Astrocyte (in vitro differentiated cells and primary cell): ENCODE measurements around the gene MED13L. TPM values are rescaled to one million over a fixed set of nuclear protein-coding genes. Genes with fewer than 3 reads are reported as not detected.

Source experiments
- DNase-seq: peaks from one replicate; pipeline ENCODE4 v3.0.0-alpha.2; 2010; ENCODE audit warnings: low read depth
- FAIRE-seq: peaks from 2 replicates; lab custom pipeline; 2011; peaks lifted over from hg19 to GRCh38; lab: Jason Lieb, UNC
- H2AFZ ChIP-seq: 2 replicates; pipeline ENCODE4 v1.6.0; 2012; ENCODE audit warnings: low read depth, low read length, inconsistent platforms
- H3K27ac ChIP-seq: 2 replicates; pipeline ENCODE4 v1.5.1; 2011; ENCODE audit warnings: low read depth, low read length, inconsistent platforms
- H3K27me3 ChIP-seq: 2 replicates; pipeline ENCODE4 v1.6.0; 2011; ENCODE audit warnings: low read length, inconsistent platforms; ENCODE audit not compliant: insufficient read depth
- H3K36me3 ChIP-seq: 2 replicates; pipeline ENCODE4 v1.5.1; 2011; ENCODE audit warnings: low read length, inconsistent platforms; ENCODE audit not compliant: insufficient read depth
- H3K4me1 ChIP-seq: 2 replicates; pipeline ENCODE4 v1.5.1; 2011; ENCODE audit warnings: low read length, inconsistent platforms; ENCODE audit not compliant: insufficient read depth
- H3K4me2 ChIP-seq: 2 replicates; pipeline ENCODE4 v1.6.0; 2012; ENCODE audit warnings: low read length, inconsistent platforms
- H3K4me3 ChIP-seq: 2 replicates; pipeline ENCODE4 v1.5.1; 2011; ENCODE audit warnings: low read depth, mild to moderate bottlenecking, low read length, inconsistent platforms; ENCODE audit not compliant: insufficient read depth
- H3K79me2 ChIP-seq: 2 replicates; pipeline ENCODE4 v1.6.0; 2012; ENCODE audit warnings: mild to moderate bottlenecking, low read length, inconsistent platforms; ENCODE audit not compliant: insufficient read depth
- H3K9ac ChIP-seq: 2 replicates; pipeline ENCODE4 v1.6.0; 2012; ENCODE audit warnings: mild to moderate bottlenecking, low read length, inconsistent platforms
- H3K9me3 ChIP-seq: 2 replicates; pipeline ENCODE4 v1.5.1; 2012; ENCODE audit warnings: low read depth, mild to moderate bottlenecking, low read length, inconsistent platforms; ENCODE audit not compliant: insufficient read depth
- H4K20me1 ChIP-seq: 2 replicates; pipeline ENCODE4 v1.6.0; 2012; ENCODE audit warnings: low read length, inconsistent platforms; ENCODE audit not compliant: insufficient read depth
- H3K27ac Mint-ChIP-seq: one replicate; pipeline ENCODE4 v1.8.0; 2021; ENCODE audit warnings: mild to moderate bottlenecking, mixed read lengths; ENCODE audit not compliant: unreplicated experiment
- H3K27me3 Mint-ChIP-seq: one replicate; pipeline ENCODE4 v1.8.0; 2021; ENCODE audit warnings: low read depth, mixed read lengths; ENCODE audit not compliant: unreplicated experiment
- H3K36me3 Mint-ChIP-seq: one replicate; pipeline ENCODE4 v1.8.0; 2021; ENCODE audit warnings: low read depth, mixed read lengths; ENCODE audit not compliant: unreplicated experiment
- H3K4me1 Mint-ChIP-seq: one replicate; pipeline ENCODE4 v1.8.0; 2021; ENCODE audit warnings: low read depth, mixed read lengths; ENCODE audit not compliant: unreplicated experiment
- H3K4me3 Mint-ChIP-seq: one replicate; pipeline ENCODE4 v1.8.0; 2021; ENCODE audit warnings: mild to moderate bottlenecking, moderate library complexity, mixed read lengths; ENCODE audit not compliant: unreplicated experiment
- H3K9me3 Mint-ChIP-seq: one replicate; pipeline ENCODE4 v1.8.0; 2021; ENCODE audit warnings: mild to moderate bottlenecking, mixed read lengths; ENCODE audit not compliant: unreplicated experiment
- CTCF ChIP-seq: IDR thresholded peaks from 2 replicates; pipeline ENCODE4 v1.5.1; 2011; ENCODE audit warnings: low read depth, mild to moderate bottlenecking, inconsistent platforms, low read length, moderate library complexity; ENCODE audit not compliant: insufficient read depth
- EZH2 ChIP-seq: IDR thresholded peaks from 2 replicates; pipeline ENCODE4 v1.6.1; 2012; ENCODE audit warnings: mild to moderate bottlenecking, low read length, inconsistent platforms; ENCODE audit not compliant: insufficient read depth
- total RNA-seq: library from RNA; stranded (reverse); gene quantifications from 2 replicates; pipeline ENCODE4 v1.2.1, GENCODE V29; 2021

The MED13L gene
- total RNA-seq, 1 donor from 2014 or later, result 153 TPM

GRCh38 chr12:116263431-116263830 is 14.1 kb downstream of the MED13L start:
- H3K4me1 ChIP-seq, result peaks cover 12% of the 10 kb centered on the region
- FAIRE-seq, result no peak

DNA sequence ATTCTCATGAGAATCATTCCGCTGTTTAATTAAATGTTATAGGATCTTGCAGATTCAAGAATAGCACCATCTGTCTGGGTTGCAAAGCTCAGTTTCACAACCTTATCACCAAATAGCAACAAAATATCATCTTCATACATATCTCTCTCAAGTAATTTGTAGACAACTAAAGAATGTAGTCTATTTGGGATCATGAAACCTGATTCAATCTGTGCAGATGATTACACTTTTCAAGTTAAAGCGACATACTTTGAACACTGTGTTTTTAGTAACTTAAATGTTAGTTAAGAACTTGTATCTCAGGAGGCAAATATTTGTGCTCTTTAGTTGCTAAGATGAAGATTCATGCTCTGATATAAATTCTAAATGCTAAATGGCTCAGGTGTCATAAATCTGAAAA is 14.8 kb downstream of the MED13L start:
- no peak overlapping the region for H3K27ac ChIP-seq
- no peak overlapping the region for H3K9ac ChIP-seq
- H4K20me1 ChIP-seq, result peaks cover 96% of the 10 kb centered on the region
- H3K4me3 ChIP-seq, result no peak overlapping the region
- TF ChIP-seq EZH2 (no peak), CTCF (no peak)
- peaks cover 100% of the 10 kb centered on the region for H3K79me2 ChIP-seq
- H3K36me3 ChIP-seq, result no peaks in the 10 kb centered on the region
- DNase-seq (no peak), FAIRE-seq (no peak)
- Mint-ChIP-seq H3K36me3 (no peaks in the 10 kb centered on the region), H3K9me3 (no peaks in the 10 kb centered on the region), H3K4me1 (peaks cover 39% of the 10 kb centered on the region), H3K27ac (no peak overlapping the region), H3K27me3 (no peaks in the 10 kb centered on the region), H3K4me3 (no peak overlapping the region)
- no peaks in the 10 kb centered on the region for H3K9me3 ChIP-seq
- H3K27me3 ChIP-seq, result no peaks in the 10 kb centered on the region
- H3K4me1 ChIP-seq, result peaks cover 12% of the 10 kb centered on the region
- H2AFZ ChIP-seq, result no peak overlapping the region
- H3K4me2 ChIP-seq, result no peak overlapping the region

More at GRCh38 chr12:116263431-116263830, 14.1 kb downstream of the MED13L start:
- no peaks in the 10 kb centered on the region for H3K36me3 ChIP-seq
- Mint-ChIP-seq H3K27ac (peak overlapping the region; percentile 47), H3K9me3 (no peaks in the 10 kb centered on the region), H3K27me3 (no peaks in the 10 kb centered on the region), H3K4me1 (peaks cover 39% of the 10 kb centered on the region), H3K36me3 (no peaks in the 10 kb centered on the region), H3K4me3 (no peak overlapping the region)
- H3K9me3 ChIP-seq, result no peaks in the 10 kb centered on the region
- H3K4me2 ChIP-seq, result no peak overlapping the region
- TF ChIP-seq EZH2 (no peak), CTCF (no peak)
- no peak overlapping the region for H3K4me3 ChIP-seq
- H2AFZ ChIP-seq, result no peak overlapping the region
- H4K20me1 ChIP-seq, result peaks cover 96% of the 10 kb centered on the region
- DNase-seq, result no peak
- peaks cover 100% of the 10 kb centered on the region for H3K79me2 ChIP-seq
- H3K9ac ChIP-seq, result no peak overlapping the region
- no peak overlapping the region for H3K27ac ChIP-seq
- H3K27me3 ChIP-seq, result no peaks in the 10 kb centered on the region

GRCh38 chr12:116261525-116262100 is 15.9 kb downstream of the MED13L start:
- no peak overlapping the region for H3K9ac ChIP-seq
- H3K4me2 ChIP-seq, result no peak overlapping the region
- FAIRE-seq (peak; percentile 29), DNase-seq (no peak)
- H4K20me1 ChIP-seq, result peaks cover 96% of the 10 kb centered on the region
- H3K79me2 ChIP-seq, result peaks cover 100% of the 10 kb centered on the region
- peak overlapping the region; percentile 3 for H3K27ac Mint-ChIP-seq
- H3K36me3 Mint-ChIP-seq, result no peaks in the 10 kb centered on the region
- TF ChIP-seq CTCF (no peak), EZH2 (no peak)
- H3K27me3 Mint-ChIP-seq, result no peaks in the 10 kb centered on the region
- H3K4me3 ChIP-seq, result no peak overlapping the region
- H2AFZ ChIP-seq, result no peak overlapping the region
- peaks cover 7% of the 10 kb centered on the region for H3K4me1 ChIP-seq
- no peaks in the 10 kb centered on the region for H3K27me3 ChIP-seq
- H3K4me3 Mint-ChIP-seq, result no peak overlapping the region
- no peak overlapping the region for H3K27ac ChIP-seq
- H3K36me3 ChIP-seq, result no peaks in the 10 kb centered on the region
- H3K9me3 Mint-ChIP-seq, result no peaks in the 10 kb centered on the region
- no peaks in the 10 kb centered on the region for H3K9me3 ChIP-seq
- peaks cover 43% of the 10 kb centered on the region for H3K4me1 Mint-ChIP-seq
